ENCODE measurements around the gene PPP1R3E. TPM values are rescaled to one million over a fixed set of nuclear protein-coding genes. Genes with fewer than 3 reads are reported as not detected.

The PPP1R3E gene
- total RNA-seq, 1 donor = 10.9 TPM

DNA sequence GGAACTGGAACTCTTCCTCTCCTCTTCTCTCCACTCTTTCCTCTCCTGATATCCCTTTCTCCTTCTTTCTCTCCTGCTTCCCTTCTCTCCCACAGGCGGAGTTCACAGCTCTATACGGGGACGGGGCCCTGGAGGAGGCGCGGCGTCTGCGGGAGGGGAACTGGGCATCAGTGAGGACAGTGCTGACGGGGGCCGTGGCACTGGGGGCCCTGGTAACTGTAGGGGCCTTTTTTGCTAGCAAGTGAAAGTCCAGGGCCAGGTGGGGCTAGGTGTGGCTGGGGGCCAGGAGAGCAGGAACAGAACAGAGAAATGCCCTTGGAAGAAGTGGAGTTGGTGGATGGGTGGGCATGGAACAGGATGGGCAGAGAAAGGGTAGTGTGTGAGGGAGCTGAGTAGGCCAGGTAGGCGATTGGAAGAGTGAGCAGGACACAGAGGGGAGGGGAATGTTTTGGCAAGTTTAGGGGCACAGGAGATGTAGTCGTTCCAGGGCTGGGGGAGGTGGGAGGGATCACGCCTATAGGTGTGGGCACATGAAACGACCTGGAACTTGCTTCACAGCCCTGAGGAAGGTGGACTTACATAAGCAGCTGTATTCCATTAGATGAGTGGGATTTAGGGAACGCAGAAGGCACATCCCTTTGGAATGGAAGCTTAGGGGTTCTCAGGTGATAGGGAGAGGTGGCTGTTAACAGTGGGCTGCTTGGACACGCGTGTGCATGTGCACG lies 6.2 kb upstream of the PPP1R3E start:
- TF ChIP-seq, protein P1, sequence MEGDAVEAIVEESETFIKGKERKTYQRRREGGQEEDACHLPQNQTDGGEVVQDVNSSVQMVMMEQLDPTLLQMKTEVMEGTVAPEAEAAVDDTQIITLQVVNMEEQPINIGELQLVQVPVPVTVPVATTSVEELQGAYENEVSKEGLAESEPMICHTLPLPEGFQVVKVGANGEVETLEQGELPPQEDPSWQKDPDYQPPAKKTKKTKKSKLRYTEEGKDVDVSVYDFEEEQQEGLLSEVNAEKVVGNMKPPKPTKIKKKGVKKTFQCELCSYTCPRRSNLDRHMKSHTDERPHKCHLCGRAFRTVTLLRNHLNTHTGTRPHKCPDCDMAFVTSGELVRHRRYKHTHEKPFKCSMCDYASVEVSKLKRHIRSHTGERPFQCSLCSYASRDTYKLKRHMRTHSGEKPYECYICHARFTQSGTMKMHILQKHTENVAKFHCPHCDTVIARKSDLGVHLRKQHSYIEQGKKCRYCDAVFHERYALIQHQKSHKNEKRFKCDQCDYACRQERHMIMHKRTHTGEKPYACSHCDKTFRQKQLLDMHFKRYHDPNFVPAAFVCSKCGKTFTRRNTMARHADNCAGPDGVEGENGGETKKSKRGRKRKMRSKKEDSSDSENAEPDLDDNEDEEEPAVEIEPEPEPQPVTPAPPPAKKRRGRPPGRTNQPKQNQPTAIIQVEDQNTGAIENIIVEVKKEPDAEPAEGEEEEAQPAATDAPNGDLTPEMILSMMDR (IDR thresholded peaks at IDR 0.05; ENCODE audit: insufficient read depth, low read length) = no peak
- peak overlapping the region; percentile 95 for H3K4me3 ChIP-seq (ENCODE audit: low read depth, low read length)

DNA sequence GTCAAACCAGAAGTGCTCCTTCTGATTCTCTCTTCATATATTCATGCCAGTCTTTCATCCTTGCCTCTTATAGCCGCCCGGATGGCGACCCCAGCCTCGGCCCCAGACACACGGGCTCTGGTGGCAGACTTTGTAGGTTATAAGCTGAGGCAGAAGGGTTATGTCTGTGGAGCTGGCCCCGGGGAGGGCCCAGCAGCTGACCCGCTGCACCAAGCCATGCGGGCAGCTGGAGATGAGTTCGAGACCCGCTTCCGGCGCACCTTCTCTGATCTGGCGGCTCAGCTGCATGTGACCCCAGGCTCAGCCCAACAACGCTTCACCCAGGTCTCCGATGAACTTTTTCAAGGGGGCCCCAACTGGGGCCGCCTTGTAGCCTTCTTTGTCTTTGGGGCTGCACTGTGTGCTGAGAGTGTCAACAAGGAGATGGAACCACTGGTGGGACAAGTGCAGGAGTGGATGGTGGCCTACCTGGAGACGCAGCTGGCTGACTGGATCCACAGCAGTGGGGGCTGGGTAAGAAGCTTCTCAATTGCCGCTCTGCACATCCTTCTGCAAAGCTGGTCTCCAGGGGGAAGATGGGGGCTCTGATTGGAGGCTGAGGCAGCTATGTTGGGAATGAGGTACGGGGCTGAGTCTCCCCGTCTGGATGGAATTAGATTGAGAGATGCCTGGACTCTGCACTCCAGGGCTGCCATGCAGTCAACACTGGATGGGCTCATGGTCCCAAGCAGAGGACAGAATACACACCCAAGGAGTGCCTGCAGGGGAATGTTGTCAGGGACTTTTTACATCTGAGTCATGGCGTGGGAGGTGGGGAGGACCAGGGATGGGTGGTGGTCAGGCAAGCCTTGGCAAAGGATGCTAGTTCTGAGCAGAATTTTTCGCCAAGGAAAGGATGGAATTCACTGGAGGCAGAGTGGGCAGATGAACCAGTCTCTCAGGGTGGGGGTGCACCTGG lies 5.3 kb upstream of the PPP1R3E start:
- peak; percentile 47 for DNase-seq (ENCODE audit: low read depth)

More for the DNA sequence above, 6.2 kb upstream of the PPP1R3E start:
- DNase-seq (ENCODE audit: low read depth) = no peak

DNA sequence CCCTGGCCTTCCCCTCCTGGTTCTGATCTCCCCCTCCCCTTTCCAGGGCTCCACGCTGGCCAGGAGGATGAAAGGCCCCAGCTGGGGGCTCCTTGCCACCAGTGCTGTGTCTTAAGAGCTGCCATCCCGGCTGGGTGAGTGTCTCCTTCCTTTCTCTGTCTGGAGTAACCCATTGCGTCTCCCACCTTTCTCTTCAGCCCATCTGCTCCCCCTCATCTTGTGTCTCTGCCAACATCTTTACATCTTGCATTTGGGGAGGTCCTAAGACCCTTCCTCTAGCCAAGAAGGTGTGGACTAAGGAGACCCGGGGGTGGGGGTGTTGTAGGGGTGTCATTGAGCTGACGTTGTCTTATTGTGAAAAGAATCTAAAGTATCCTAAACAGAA lies 4.5 kb upstream of the PPP1R3E start:
- TF ChIP-seq, protein P1 (IDR thresholded peaks at IDR 0.05; ENCODE audit: insufficient read depth, low read length) = no peak
- peak overlapping the region; percentile 95 for H3K4me3 ChIP-seq (ENCODE audit: low read depth, low read length)

More for the DNA sequence above, 5.3 kb upstream of the PPP1R3E start:
- TF ChIP-seq, protein P1 (IDR thresholded peaks at IDR 0.05; ENCODE audit: insufficient read depth, low read length) = no peak
- peak overlapping the region; percentile 95 for H3K4me3 ChIP-seq (ENCODE audit: low read depth, low read length)

DNA sequence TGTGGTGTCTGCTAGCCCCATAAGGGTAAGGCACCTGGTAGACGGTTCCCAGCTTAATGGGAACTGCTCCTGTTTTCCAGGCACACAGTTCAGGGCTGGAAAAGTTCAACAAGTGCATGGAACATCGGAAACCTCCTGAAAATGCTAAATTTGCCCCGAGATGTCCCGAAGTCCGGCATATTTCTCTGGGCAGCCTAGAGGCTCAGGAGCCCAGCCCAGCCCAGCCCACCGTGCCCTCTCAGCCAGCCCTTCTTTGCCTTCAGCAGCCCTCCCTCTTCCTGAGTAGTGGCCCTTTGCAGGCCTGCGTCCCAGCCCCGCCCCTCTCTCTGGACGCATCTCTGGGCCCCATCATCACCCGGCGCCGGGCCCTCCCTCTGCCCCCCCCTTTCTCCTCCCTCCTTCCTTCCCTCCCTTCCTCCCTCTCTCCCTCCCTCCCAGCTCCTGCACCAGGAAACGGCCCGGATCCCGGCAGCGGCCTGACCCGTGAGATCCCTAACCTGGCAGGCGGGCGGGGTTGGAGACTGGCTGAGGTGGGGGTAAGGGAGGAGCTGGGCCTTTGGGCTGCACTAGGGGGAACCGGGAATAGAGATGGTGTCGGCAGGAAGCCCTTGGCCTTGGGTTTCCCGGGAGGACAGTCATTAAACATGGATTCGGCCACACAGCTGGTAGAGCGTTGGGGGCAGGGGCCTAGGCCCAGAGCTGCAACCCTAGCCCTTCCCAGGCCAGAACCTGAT lies 3.9 kb upstream of the PPP1R3E start, which contains the start of gene BCL2L2:
TSS of gene BCL2L2 (plus strand) at position 422 of the 734 bp plus-strand sequence. CDS start 935 bp downstream, outside the sequence.
- peak within 1 kb of the TSS; percentile 95 for H3K4me3 ChIP-seq (ENCODE audit: low read depth, low read length)
- peak; percentile 84 for DNase-seq (ENCODE audit: low read depth)
- TF ChIP-seq, protein P1 (IDR thresholded peaks at IDR 0.05; ENCODE audit: insufficient read depth, low read length) = no peak

More for the DNA sequence above, 4.5 kb upstream of the PPP1R3E start:
- no peak for DNase-seq (ENCODE audit: low read depth)

DNA sequence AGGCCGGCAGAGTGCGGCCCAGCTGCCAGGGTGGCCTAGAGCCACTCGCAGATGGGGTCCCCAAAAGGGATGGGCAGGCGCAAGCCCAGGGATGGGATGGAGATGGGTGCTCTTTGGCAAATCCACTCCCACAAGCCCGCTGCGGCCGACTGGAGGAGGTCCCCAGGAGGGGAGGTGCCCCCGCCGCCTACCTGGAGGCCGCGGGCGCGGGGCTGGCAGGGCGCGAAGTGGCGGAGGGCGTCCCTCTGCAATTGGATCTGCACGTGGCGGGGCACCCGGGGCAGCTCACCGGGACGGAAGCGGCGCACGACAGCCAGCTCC lies 730 bp downstream of the PPP1R3E start:
- H3K4me3 ChIP-seq (ENCODE audit: low read depth, low read length) = peak overlapping the region; percentile 78
- TF ChIP-seq, protein P1 (IDR thresholded peaks at IDR 0.05; ENCODE audit: insufficient read depth, low read length) = no peak
- no peak for DNase-seq (ENCODE audit: low read depth)

DNA sequence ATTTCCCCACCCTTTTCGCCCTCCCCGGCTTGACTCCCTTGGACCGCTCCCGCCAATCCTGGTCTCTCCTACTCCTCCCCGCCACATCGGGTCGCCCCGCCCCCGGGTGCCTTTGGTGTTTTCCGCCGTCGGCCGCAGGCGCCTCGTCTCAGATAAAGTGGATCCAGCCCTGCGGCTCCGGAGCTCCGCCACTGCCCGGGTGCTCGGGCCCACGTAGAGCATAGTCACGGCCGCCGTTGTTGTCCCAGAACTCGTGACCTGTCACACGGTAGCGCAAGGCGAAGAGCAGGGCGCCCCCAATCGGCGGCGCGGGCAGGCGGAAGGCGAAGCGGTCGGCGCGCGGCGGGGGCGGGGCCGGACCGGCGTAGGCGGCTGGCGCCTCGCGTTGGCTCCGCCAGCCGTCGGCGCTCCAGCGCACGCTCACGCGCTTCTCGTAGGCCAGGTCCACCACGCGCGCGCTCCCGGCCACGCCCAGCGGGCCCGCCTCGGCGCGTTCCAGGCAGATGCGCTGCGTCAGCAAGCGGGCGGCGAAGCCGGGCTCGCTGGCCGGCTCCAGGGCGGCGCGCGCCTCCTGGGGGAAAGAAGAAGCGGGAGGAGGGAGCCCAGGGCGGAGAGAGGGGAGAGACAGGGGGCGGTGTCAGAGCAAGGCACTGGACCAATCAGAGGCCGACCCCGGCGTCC lies 1.2 kb downstream of the PPP1R3E start:
- H3K4me3 ChIP-seq (ENCODE audit: low read depth, low read length) = peak overlapping the region; percentile 95
- TF ChIP-seq, protein P1 (IDR thresholded peaks at IDR 0.05; ENCODE audit: insufficient read depth, low read length) = peak; percentile 65
- peak; percentile 97 for DNase-seq (ENCODE audit: low read depth)

Measured in fibroblast of the aortic adventitia (primary cell).